H9 (cell line): ENCODE measurements around the gene AKAP9. TPM values are rescaled to one million over a fixed set of nuclear protein-coding genes. Genes with fewer than 3 reads are reported as not detected.

ENCODE experiments used
- DNase-seq: peaks from one replicate; pipeline ENCODE4 v3.0.0-alpha.2; 2017
- H2AFZ ChIP-seq: one replicate; pipeline ENCODE4 v1.6.1; 2013; ENCODE audit warnings: mild to moderate bottlenecking, low read length, control low read depth, moderate library complexity
- H2AK5ac ChIP-seq: 2 replicates; pipeline ENCODE4 v1.6.1; 2013; ENCODE audit warnings: low read length, control low read depth, mixed read lengths; ENCODE audit not compliant: insufficient read length
- H2BK120ac ChIP-seq: one replicate; pipeline ENCODE4 v1.6.1; 2013; ENCODE audit warnings: low read depth, mild to moderate bottlenecking, low read length, control low read depth, inconsistent platforms; ENCODE audit not compliant: poor library complexity, severe bottlenecking
- H2BK12ac ChIP-seq: 2 replicates; pipeline ENCODE4 v1.6.1; 2013; ENCODE audit warnings: low read length, control low read depth, mixed read lengths, low read depth; ENCODE audit not compliant: insufficient read length
- H2BK15ac ChIP-seq: 2 replicates; pipeline ENCODE4 v1.6.1; 2013; ENCODE audit warnings: low read depth, low read length, control low read depth
- H2BK20ac ChIP-seq: one replicate; pipeline ENCODE4 v1.6.1; 2013; ENCODE audit warnings: low read depth, mild to moderate bottlenecking, low read length, control low read depth, inconsistent platforms; ENCODE audit not compliant: poor library complexity, severe bottlenecking
- H2BK5ac ChIP-seq: 2 replicates; pipeline ENCODE4 v1.6.1; 2013; ENCODE audit warnings: low read length, control low read depth, mixed read lengths; ENCODE audit not compliant: insufficient read length
- H3K14ac ChIP-seq: 2 replicates; pipeline ENCODE4 v1.6.1; 2013; ENCODE audit warnings: low read length, control low read depth; ENCODE audit not compliant: insufficient read depth
- H3K18ac ChIP-seq: 2 replicates; pipeline ENCODE4 v1.6.1; 2013; ENCODE audit warnings: low read depth, mild to moderate bottlenecking, mixed read lengths, low read length, control low read depth; ENCODE audit not compliant: insufficient read length
- H3K23ac ChIP-seq: 2 replicates; pipeline ENCODE4 v1.6.1; 2013; ENCODE audit warnings: low read length, control low read depth, mixed read lengths, low read depth; ENCODE audit not compliant: insufficient read length
- H3K23me2 ChIP-seq: 2 replicates; pipeline ENCODE4 v1.6.1; 2013; ENCODE audit warnings: low read depth, mild to moderate bottlenecking, mixed read lengths, low read length, control low read depth; ENCODE audit not compliant: insufficient read length, poor library complexity, severe bottlenecking
- H3K27ac ChIP-seq: 2 replicates; pipeline ENCODE4 v1.5.1; 2013; ENCODE audit warnings: low read length, control low read depth, mixed read lengths, low read depth; ENCODE audit not compliant: insufficient read length
- H3K27me3 ChIP-seq: 2 replicates; pipeline ENCODE4 v1.6.1; 2013; ENCODE audit warnings: low read length, control low read depth, inconsistent platforms; ENCODE audit not compliant: insufficient read depth
- H3K4ac ChIP-seq: 2 replicates; pipeline ENCODE4 v1.6.1; 2013; ENCODE audit warnings: low read depth, mild to moderate bottlenecking, control low read depth, inconsistent platforms, low read length, moderate library complexity
- H3K4me1 ChIP-seq: 2 replicates; pipeline ENCODE4 v1.6.1; 2013; ENCODE audit warnings: low read length, control low read depth, inconsistent platforms; ENCODE audit not compliant: insufficient read depth
- H3K4me2 ChIP-seq: 2 replicates; pipeline ENCODE4 v1.6.1; 2013; ENCODE audit warnings: low read length, control low read depth, mixed read lengths; ENCODE audit not compliant: insufficient read length, insufficient read depth
- H3K56ac ChIP-seq: 2 replicates; pipeline ENCODE4 v1.6.1; 2013; ENCODE audit warnings: low read depth, mild to moderate bottlenecking, mixed read lengths, low read length, control low read depth; ENCODE audit not compliant: insufficient read length
- H3K79me1 ChIP-seq: 2 replicates; pipeline ENCODE4 v1.6.1; 2013; ENCODE audit warnings: low read depth, mild to moderate bottlenecking, moderate library complexity, low read length, control low read depth, inconsistent platforms; ENCODE audit not compliant: insufficient read depth, poor library complexity, severe bottlenecking
- H3K79me2 ChIP-seq: 2 replicates; pipeline ENCODE4 v1.6.1; 2013; ENCODE audit warnings: low read length, control low read depth, inconsistent platforms; ENCODE audit not compliant: insufficient read depth
- H3K9ac ChIP-seq: 2 replicates; pipeline ENCODE4 v1.6.1; 2013; ENCODE audit warnings: low read length, control low read depth, mixed read lengths; ENCODE audit not compliant: insufficient read length; ENCODE audit errors: extremely low read depth
- H3K9me3 ChIP-seq: one replicate; pipeline ENCODE4 v1.6.1; 2013; ENCODE audit warnings: low read depth, low read length, inconsistent platforms; ENCODE audit not compliant: control insufficient read depth
- H3T11ph ChIP-seq: one replicate; pipeline ENCODE4 v1.6.1; 2013; ENCODE audit warnings: mild to moderate bottlenecking, low read length, control low read depth, inconsistent platforms
- H4K20me1 ChIP-seq: one replicate; pipeline ENCODE4 v1.6.1; 2013; ENCODE audit not compliant: control insufficient read depth, insufficient read length, insufficient read depth
- H4K5ac ChIP-seq: 2 replicates; pipeline ENCODE4 v1.6.1; 2013; ENCODE audit warnings: low read depth, mild to moderate bottlenecking, mixed read lengths, low read length, control low read depth; ENCODE audit not compliant: insufficient read length
- H4K8ac ChIP-seq: replicated peaks from 2 replicates; pipeline ENCODE4 v1.6.1; 2013; ENCODE audit warnings: low read length, control low read depth, mixed read lengths, low read depth; ENCODE audit not compliant: insufficient read length
- H4K91ac ChIP-seq: 2 replicates; pipeline ENCODE4 v1.6.1; 2013; ENCODE audit warnings: low read depth, mild to moderate bottlenecking, moderate library complexity, mixed read lengths, low read length, control low read depth; ENCODE audit not compliant: insufficient read length
- H3K27ac Mint-ChIP-seq, 3 experiments: 2 replicates in 2 of 3; 3 replicates in 1 of 3; pipeline ENCODE4 v1.8.0; 2020 to 2021; ENCODE audit warnings: mixed read lengths in 3 of 3, mild to moderate bottlenecking in 1 of 3, moderate library complexity in 1 of 3
- H3K27me3 Mint-ChIP-seq: 2 replicates; pipeline ENCODE4 v1.8.0; 2021; ENCODE audit warnings: low read depth, mild to moderate bottlenecking, moderate library complexity, mixed read lengths
- H3K36me3 Mint-ChIP-seq, 3 experiments: 2 replicates in 2 of 3; 3 replicates in 1 of 3; pipeline ENCODE4 v1.8.0; 2020 to 2021; ENCODE audit warnings: low read depth in 3 of 3, mixed read lengths in 3 of 3; ENCODE audit not compliant: insufficient read depth in 1 of 3
- H3K4me1 Mint-ChIP-seq, 2 experiments: 2 replicates each; pipeline ENCODE4 v1.8.0; 2020; ENCODE audit warnings: mixed read lengths in 2 of 2
- H3K4me3 Mint-ChIP-seq, 2 experiments: 2 replicates in 1 of 2; 3 replicates in 1 of 2; pipeline ENCODE4 v1.8.0; 2020 to 2021; ENCODE audit warnings: mild to moderate bottlenecking in 2 of 2, mixed read lengths in 2 of 2, moderate library complexity in 1 of 2
- H3K9me3 Mint-ChIP-seq, 2 experiments: 2 replicates in 1 of 2; 3 replicates in 1 of 2; pipeline ENCODE4 v1.8.0; 2020; ENCODE audit warnings: mild to moderate bottlenecking in 2 of 2, mixed read lengths in 2 of 2, moderate library complexity in 1 of 2
- WGBS: extraction: QIAGEN DNeasy Blood & Tissue Kit; methylation state at CpG from one replicate; pipeline ENCODE4 v1.1.7; 2013; ENCODE audit warnings: missing lambda C conversion rate, low lambda C conversion rate, mixed read lengths; ENCODE audit not compliant: insufficient read length; ENCODE audit errors: extremely low coverage; 5-methylcytosine and 5-hydroxymethylcytosine counted together
- total RNA-seq: library from RNA; stranded (reverse); gene quantifications from 2 replicates; pipeline ENCODE4 v1.2.1, GENCODE V29; 2021
- TF ChIP-seq, protein P1 (sequence below): fragments of 200-600 bp; sonication (generic); conservative IDR thresholded peaks from 3 replicates; pipeline ENCODE4 v1.8.0; 2021; ENCODE audit warnings: antibody characterized with exemption, mild to moderate bottlenecking

The AKAP9 gene
- total RNA-seq, 1 experiment from 2014 or later = 22.4 TPM

GRCh38 chr7:91929463-91929862 is 11.2 kb upstream of the AKAP9 start:
- Histone ChIP-seq H4K8ac (no peak overlapping the region), H3K14ac (no peak overlapping the region), H4K20me1 (no peaks in the 10 kb centered on the region), H4K91ac (no peak overlapping the region), H3K23me2 (no peaks in the 10 kb centered on the region), H3K9ac (no peak overlapping the region), H3K27ac (no peak overlapping the region), H3K79me1 (no peaks in the 10 kb centered on the region), H4K5ac (no peak overlapping the region), H2BK12ac (no peak overlapping the region), H2BK120ac (no peak overlapping the region), H2AK5ac (no peak overlapping the region), H3K9me3 (no peaks in the 10 kb centered on the region), H2AFZ (no peak overlapping the region), H3T11ph (no peak overlapping the region), H3K4ac (no peak overlapping the region), H2BK20ac (no peak overlapping the region), H3K23ac (no peak overlapping the region), H2BK15ac (no peak overlapping the region), H3K18ac (no peak overlapping the region), H3K56ac (no peak overlapping the region), H3K4me1 (no peaks in the 10 kb centered on the region), H2BK5ac (no peak overlapping the region), H3K4me2 (no peak overlapping the region), H3K27me3 (no peaks in the 10 kb centered on the region), H3K79me2 (no peaks in the 10 kb centered on the region)
- no peak overlapping the region for H3K27ac Mint-ChIP-seq
- peaks cover 19% of the 10 kb centered on the region for H3K27me3 Mint-ChIP-seq
- TF ChIP-seq, protein P1, sequence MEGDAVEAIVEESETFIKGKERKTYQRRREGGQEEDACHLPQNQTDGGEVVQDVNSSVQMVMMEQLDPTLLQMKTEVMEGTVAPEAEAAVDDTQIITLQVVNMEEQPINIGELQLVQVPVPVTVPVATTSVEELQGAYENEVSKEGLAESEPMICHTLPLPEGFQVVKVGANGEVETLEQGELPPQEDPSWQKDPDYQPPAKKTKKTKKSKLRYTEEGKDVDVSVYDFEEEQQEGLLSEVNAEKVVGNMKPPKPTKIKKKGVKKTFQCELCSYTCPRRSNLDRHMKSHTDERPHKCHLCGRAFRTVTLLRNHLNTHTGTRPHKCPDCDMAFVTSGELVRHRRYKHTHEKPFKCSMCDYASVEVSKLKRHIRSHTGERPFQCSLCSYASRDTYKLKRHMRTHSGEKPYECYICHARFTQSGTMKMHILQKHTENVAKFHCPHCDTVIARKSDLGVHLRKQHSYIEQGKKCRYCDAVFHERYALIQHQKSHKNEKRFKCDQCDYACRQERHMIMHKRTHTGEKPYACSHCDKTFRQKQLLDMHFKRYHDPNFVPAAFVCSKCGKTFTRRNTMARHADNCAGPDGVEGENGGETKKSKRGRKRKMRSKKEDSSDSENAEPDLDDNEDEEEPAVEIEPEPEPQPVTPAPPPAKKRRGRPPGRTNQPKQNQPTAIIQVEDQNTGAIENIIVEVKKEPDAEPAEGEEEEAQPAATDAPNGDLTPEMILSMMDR = no peak
- H3K36me3 Mint-ChIP-seq = no peaks in the 10 kb centered on the region
- no peak overlapping the region; a peak in 1 of 5 replicates for H3K4me3 Mint-ChIP-seq
- H3K4me1 Mint-ChIP-seq = no peaks in the 10 kb centered on the region
- WGBS = no CpG with 5 or more reads among the region's 3 CpGs
- H3K9me3 Mint-ChIP-seq = peaks cover 0 to 2% of the 10 kb centered on the region in 2 experiments; a peak in 1 of 5 replicates
- DNase-seq = no peak
